Lower leg skin (tissue), 3 donors: ENCODE measurements around the gene C1QTNF1.

Source experiments
- POLR2A ChIP-seq, 2 donors: fragments of 450-650 bp; IDR thresholded peaks; one replicate each; pipeline ENCODE4 v1.6.1; 2016 to 2017; ENCODE audit warnings: antibody characterized with exemption in 2 of 2, mild to moderate bottlenecking in 1 of 2, moderate library complexity in 1 of 2
- TF ChIP-seq, protein P1 (sequence below), 3 donors: fragments of 450-650 bp; IDR thresholded peaks; one replicate each; pipeline ENCODE4 v1.5.1; 2016; ENCODE audit warnings: antibody characterized with exemption in 3 of 3, mild to moderate bottlenecking in 3 of 3, moderate library complexity in 2 of 3

DNA sequence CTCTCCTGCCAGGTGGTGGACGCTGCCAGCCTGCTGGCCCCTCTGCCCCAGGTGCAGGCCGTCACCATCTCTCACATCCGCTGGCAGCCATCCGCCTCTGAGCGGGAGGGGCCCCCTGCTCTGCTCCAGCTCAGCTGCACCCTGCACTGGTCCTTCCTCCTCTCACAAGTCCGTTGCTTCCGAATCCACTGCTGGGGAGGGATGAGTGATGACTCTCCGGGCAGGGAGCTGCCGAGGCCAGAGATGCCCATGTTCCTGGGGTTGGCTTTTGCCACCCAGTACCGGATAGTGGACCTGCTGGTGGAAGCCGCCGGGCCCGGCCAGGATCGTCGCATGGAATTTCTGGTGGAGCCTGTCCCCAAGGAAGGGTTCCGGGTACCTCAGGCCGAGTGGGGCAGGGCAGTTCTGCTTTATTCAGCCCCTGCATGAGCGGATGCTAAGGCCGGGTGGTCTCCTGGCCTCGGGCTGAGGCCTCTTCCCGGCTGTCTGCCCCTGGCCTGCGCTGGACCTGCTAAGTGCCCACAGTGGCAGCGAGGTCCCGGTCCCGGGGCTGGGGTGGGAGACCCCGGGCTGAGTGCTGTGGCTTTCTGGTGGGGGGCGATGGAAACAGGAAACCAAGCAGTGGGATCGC, 62.1 kb downstream of the C1QTNF1 start:
- TF ChIP-seq, protein P1, sequence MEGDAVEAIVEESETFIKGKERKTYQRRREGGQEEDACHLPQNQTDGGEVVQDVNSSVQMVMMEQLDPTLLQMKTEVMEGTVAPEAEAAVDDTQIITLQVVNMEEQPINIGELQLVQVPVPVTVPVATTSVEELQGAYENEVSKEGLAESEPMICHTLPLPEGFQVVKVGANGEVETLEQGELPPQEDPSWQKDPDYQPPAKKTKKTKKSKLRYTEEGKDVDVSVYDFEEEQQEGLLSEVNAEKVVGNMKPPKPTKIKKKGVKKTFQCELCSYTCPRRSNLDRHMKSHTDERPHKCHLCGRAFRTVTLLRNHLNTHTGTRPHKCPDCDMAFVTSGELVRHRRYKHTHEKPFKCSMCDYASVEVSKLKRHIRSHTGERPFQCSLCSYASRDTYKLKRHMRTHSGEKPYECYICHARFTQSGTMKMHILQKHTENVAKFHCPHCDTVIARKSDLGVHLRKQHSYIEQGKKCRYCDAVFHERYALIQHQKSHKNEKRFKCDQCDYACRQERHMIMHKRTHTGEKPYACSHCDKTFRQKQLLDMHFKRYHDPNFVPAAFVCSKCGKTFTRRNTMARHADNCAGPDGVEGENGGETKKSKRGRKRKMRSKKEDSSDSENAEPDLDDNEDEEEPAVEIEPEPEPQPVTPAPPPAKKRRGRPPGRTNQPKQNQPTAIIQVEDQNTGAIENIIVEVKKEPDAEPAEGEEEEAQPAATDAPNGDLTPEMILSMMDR (IDR thresholded peaks at IDR 0.05) = no peak
- no peak for TF ChIP-seq POLR2A (IDR thresholded peaks at IDR 0.05)
